IMR-90 (cell line): Measurements from ENCODE around the gene PLEKHH2. TPM values are rescaled to one million over a fixed set of nuclear protein-coding genes. Genes with fewer than 3 reads are reported as not detected.

Source experiments
- ATAC-seq: fragments of 200-7000 bp; cut with Tn5 transposase; 2 replicates; pipeline ENCODE4 v1.9.1; 2020; ENCODE audit warnings: low read depth, mild to moderate bottlenecking, moderate library complexity
- BruUV-seq: library from RNA; stranded (reverse); fragments of 400-500 nt; replicated peaks from 2 replicates; lab custom pipeline; 2021; lab: Mats Ljungman, UMichigan
- CTCF ChIA-PET: fragments of 300-600 bp; formaldehyde crosslinking; extraction: SDS; loops from one replicate; lab custom pipeline; 2021; ENCODE audit warnings: antibody characterized with exemption; lab: Yijun Ruan, JAX
- POLR2A ChIA-PET: fragments of 300-600 bp; sonication (Branson Sonifier 250); formaldehyde crosslinking; loops from one replicate; lab custom pipeline; 2022; ENCODE audit warnings: antibody characterized with exemption; ENCODE audit not compliant: unreplicated experiment; lab: Charles Lee
- DNase-seq: peaks from one replicate; pipeline ENCODE4 v3.0.0; 2013
- H2AFZ ChIP-seq: replicated peaks from 2 replicates; pipeline ENCODE3; 2013; ENCODE audit warnings: low read length, mild to moderate bottlenecking; ENCODE audit not compliant: poor library complexity
- H2AK5ac ChIP-seq: 2 replicates; pipeline ENCODE4 v1.6.1; 2013; ENCODE audit warnings: low read depth, low read length, inconsistent platforms
- H2AK9ac ChIP-seq: replicated peaks from 2 replicates; pipeline ENCODE3; 2013; ENCODE audit warnings: mild to moderate bottlenecking, low read depth, low read length, moderate library complexity; ENCODE audit not compliant: poor library complexity
- H2BK120ac ChIP-seq: 2 replicates; pipeline ENCODE4 v1.6.1; 2013; ENCODE audit warnings: low read depth, low read length, inconsistent platforms
- H2BK15ac ChIP-seq: 3 replicates; pipeline ENCODE4 v1.6.1; 2013; ENCODE audit warnings: low read depth, low read length, inconsistent platforms
- H2BK20ac ChIP-seq: 2 replicates; pipeline ENCODE4 v1.6.1; 2013; ENCODE audit warnings: low read depth, mild to moderate bottlenecking, inconsistent platforms, low read length, moderate library complexity
- H2BK5ac ChIP-seq: 2 replicates; pipeline ENCODE4 v1.6.1; 2013; ENCODE audit warnings: mild to moderate bottlenecking, low read depth, low read length, inconsistent platforms; ENCODE audit not compliant: poor library complexity, severe bottlenecking
- H3K14ac ChIP-seq: replicated peaks from 2 replicates; pipeline ENCODE4 v1.6.1; 2013; ENCODE audit warnings: low read depth, low read length, inconsistent platforms
- H3K18ac ChIP-seq: 2 replicates; pipeline ENCODE4 v1.6.1; 2013; ENCODE audit warnings: low read depth, low read length, control low read depth
- H3K23ac ChIP-seq: 2 replicates; pipeline ENCODE4 v1.6.1; 2013; ENCODE audit warnings: low read depth, low read length, inconsistent platforms
- H3K27ac ChIP-seq: 2 replicates; pipeline ENCODE4 v1.5.1; 2013; ENCODE audit warnings: mild to moderate bottlenecking, control low read depth, low read length; ENCODE audit not compliant: insufficient read depth
- H3K27me3 ChIP-seq: 2 replicates; pipeline ENCODE4 v1.6.1; 2013; ENCODE audit warnings: low read length; ENCODE audit not compliant: control insufficient read depth, insufficient read depth
- H3K36me3 ChIP-seq: 2 replicates; pipeline ENCODE4 v1.6.1; 2013; ENCODE audit warnings: low read length, mixed read lengths; ENCODE audit not compliant: control insufficient read depth, insufficient read depth
- H3K4ac ChIP-seq: 2 replicates; pipeline ENCODE4 v1.6.1; 2013; ENCODE audit warnings: low read depth, low read length, inconsistent platforms
- H3K4me1 ChIP-seq: 2 replicates; pipeline ENCODE4 v1.6.1; 2013; ENCODE audit warnings: low read length, mixed read lengths; ENCODE audit not compliant: control insufficient read depth, insufficient read depth
- H3K4me2 ChIP-seq: 2 replicates; pipeline ENCODE4 v1.6.1; 2013; ENCODE audit warnings: low read depth, mild to moderate bottlenecking, control low read depth, low read length, moderate library complexity
- H3K4me3 ChIP-seq: 2 replicates; pipeline ENCODE4 v1.5.1; 2013; ENCODE audit warnings: low read depth, mild to moderate bottlenecking, control low read depth, low read length, moderate library complexity; ENCODE audit not compliant: insufficient read depth
- H3K56ac ChIP-seq: 2 replicates; pipeline ENCODE4 v1.6.1; 2013; ENCODE audit warnings: low read length, inconsistent platforms; ENCODE audit not compliant: insufficient read depth; ENCODE audit errors: extremely low read depth
- H3K79me1 ChIP-seq, 2 experiments: 2 replicates each; pipeline ENCODE4 v1.6.1; 2013; ENCODE audit warnings: low read length in 2 of 2, inconsistent platforms in 1 of 2, low read depth in 1 of 2
- H3K9ac ChIP-seq: 2 replicates; pipeline ENCODE4 v1.6.1; 2013; ENCODE audit warnings: low read depth, low read length, control low read depth
- H3K9me1 ChIP-seq: 2 replicates; pipeline ENCODE4 v1.6.1; 2013; ENCODE audit warnings: low read length, inconsistent platforms; ENCODE audit not compliant: insufficient read depth
- H3K9me3 ChIP-seq: 2 replicates; pipeline ENCODE4 v1.6.1; 2013; ENCODE audit warnings: low read length; ENCODE audit not compliant: control insufficient read depth, insufficient read depth
- H4K20me1 ChIP-seq: 2 replicates; pipeline ENCODE4 v1.6.1; 2013; ENCODE audit warnings: low read length, inconsistent platforms; ENCODE audit not compliant: insufficient read depth
- H4K5ac ChIP-seq: 2 replicates; pipeline ENCODE4 v1.6.1; 2013; ENCODE audit warnings: mild to moderate bottlenecking, low read depth, low read length, control low read depth
- H4K8ac ChIP-seq, 2 experiments: 2 replicates each; pipeline ENCODE4 v1.6.1; 2013; ENCODE audit warnings: low read depth in 2 of 2, low read length in 2 of 2, control low read depth in 1 of 2, inconsistent platforms in 1 of 2
- H4K91ac ChIP-seq: 2 replicates; pipeline ENCODE4 v1.6.1; 2013; ENCODE audit warnings: low read depth, low read length, inconsistent platforms; ENCODE audit not compliant: insufficient read depth
- BHLHE40 ChIP-seq: fragments of 150-350 bp; IDR thresholded peaks from 2 replicates; pipeline ENCODE4 v1.6.1; 2016; ENCODE audit warnings: mild to moderate bottlenecking, low read depth, low read length
- CEBPB ChIP-seq: IDR thresholded peaks from 2 replicates; pipeline ENCODE4 v1.6.1; 2012; ENCODE audit warnings: low read depth, low read length, improper control_type of control experiment
- CHD1 ChIP-seq: IDR thresholded peaks from 2 replicates; pipeline ENCODE4 v1.6.1; 2012; ENCODE audit warnings: low read depth, low read length, improper control_type of control experiment
- CTCF ChIP-seq: conservative IDR thresholded peaks from 2 replicates; pipeline ENCODE4 v1.5.1; 2012; ENCODE audit warnings: mild to moderate bottlenecking, low read depth, low read length, improper control_type of control experiment
- ELK1 ChIP-seq: fragments of 150-350 bp; IDR thresholded peaks from 2 replicates; pipeline ENCODE4 v1.6.1; 2016; ENCODE audit warnings: low read depth, mild to moderate bottlenecking, low read length, moderate library complexity, borderline replicate concordance
- FOS ChIP-seq: fragments of 150-350 bp; IDR thresholded peaks from 2 replicates; pipeline ENCODE4 v1.6.1; 2016; ENCODE audit warnings: low read depth, low read length
- MAFK ChIP-seq: IDR thresholded peaks from 2 replicates; pipeline ENCODE4 v1.6.1; 2012; ENCODE audit warnings: low read depth, low read length, improper control_type of control experiment
- MAZ ChIP-seq: IDR thresholded peaks from 2 replicates; pipeline ENCODE4 v1.6.1; 2012; ENCODE audit warnings: low read depth, mild to moderate bottlenecking, low read length, improper control_type of control experiment, moderate library complexity, borderline replicate concordance
- MXI1 ChIP-seq: IDR thresholded peaks from 2 replicates; pipeline ENCODE4 v1.6.1; 2012; ENCODE audit warnings: low read depth, mild to moderate bottlenecking, low read length, moderate library complexity, borderline replicate concordance
- NFE2L2 ChIP-seq: fragments of 150-350 bp; IDR thresholded peaks from 2 replicates; pipeline ENCODE4 v1.6.1; 2016; ENCODE audit warnings: low read depth, mild to moderate bottlenecking, low read length
- POLR2A ChIP-seq: IDR thresholded peaks from 2 replicates; pipeline ENCODE4 v1.6.1; 2012; ENCODE audit warnings: mild to moderate bottlenecking, low read depth, low read length
- RAD21 ChIP-seq: IDR thresholded peaks from 2 replicates; pipeline ENCODE4 v1.6.1; 2012; ENCODE audit warnings: low read length, improper control_type of control experiment
- RCOR1 ChIP-seq: IDR thresholded peaks from 2 replicates; pipeline ENCODE4 v1.6.1; 2012; ENCODE audit warnings: mild to moderate bottlenecking, low read length, improper control_type of control experiment; ENCODE audit not compliant: insufficient replicate concordance
- RFX5 ChIP-seq: IDR thresholded peaks from 2 replicates; pipeline ENCODE4 v1.8.0; 2012; ENCODE audit warnings: low read depth, mild to moderate bottlenecking, low read length, moderate library complexity
- SMC3 ChIP-seq: fragments of 150-350 bp; IDR thresholded peaks from 2 replicates; pipeline ENCODE4 v1.6.1; 2016; ENCODE audit warnings: low read depth, mild to moderate bottlenecking, antibody characterized with exemption, low read length, moderate library complexity
- WGBS, 2 experiments: methylation state at CpG; one replicate each; pipeline versions ENCODE4 v1.1.5 to v1.1.7; 2013; ENCODE audit warnings: missing lambda C conversion rate in 2 of 2; ENCODE audit not compliant: insufficient read length in 1 of 2; ENCODE audit errors: extremely low coverage in 2 of 2; 5-methylcytosine and 5-hydroxymethylcytosine counted together
- dilution Hi-C: fragments of 300-500 bp; cut with HindIII; formaldehyde crosslinking; loops from one replicate; pipeline ENCODE4 v1.14.3; 2018; ENCODE audit warnings: low sequenced_read_pairs; ENCODE audit not compliant: unreplicated experiment
- in situ Hi-C: fragments of 300-500 bp; cut with MboI; formaldehyde crosslinking; loops from 3 replicates; pipeline ENCODE4 v1.14.3; 2019; ENCODE audit warnings: low sequenced_read_pairs, inconsistent platforms, mixed read lengths
- intact Hi-C: fragments of 100-400 bp; cut with micrococcal nuclease; formaldehyde crosslinking; loops from 2 replicates; pipeline ENCODE4 v1.10.0; 2022
- polyA plus RNA-seq, 3 experiments: library from polyadenylated mRNA; depleted of rRNA; stranded (reverse); fragments of >200 nt; gene quantifications; 2 replicates each; pipeline ENCODE4 v1.2.3, GENCODE V29; 2012; ENCODE audit warnings: low replicate concordance in 1 of 3
- total RNA-seq: library from RNA; depleted of rRNA; stranded (reverse); fragments of >200 nt; gene quantifications from 2 replicates; pipeline ENCODE4 v1.2.3, GENCODE V29; 2012
- TF ChIP-seq, protein P1 (sequence below): fragments of 150-350 bp; IDR thresholded peaks from 2 replicates; pipeline ENCODE4 v1.6.1; 2017; ENCODE audit warnings: mild to moderate bottlenecking, antibody characterized with exemption, low read length, low read depth

PLEKHH2 gene
- total and polyA plus RNA-seq, 2 of the 4 experiments (the other 2 are of a cell fraction), result 2.0 to 3.3 TPM

GRCh38 chr2:43762286-43762685, 125.2 kb downstream of the PLEKHH2 start:
- Histone ChIP-seq H3K18ac (no peak overlapping the region), H3K36me3 (peaks cover 3% of the 10 kb centered on the region), H3K4me1 (peaks cover 6% of the 10 kb centered on the region), H3K9me1 (no peaks in the 10 kb centered on the region; the same call in 1 of the 2 replicates), H3K14ac (no peak overlapping the region), H3K9ac (no peak overlapping the region), H3K56ac (no peak overlapping the region), H3K27ac (no peak overlapping the region), H4K8ac (no peak overlapping the region), H3K4ac (no peak overlapping the region), H3K4me3 (no peak overlapping the region), H3K23ac (no peak overlapping the region), H2AK9ac (no peak overlapping the region), H4K20me1 (no peaks in the 10 kb centered on the region), H3K27me3 (no peaks in the 10 kb centered on the region), H2BK5ac (no peak overlapping the region), H3K9me3 (no peaks in the 10 kb centered on the region), H2AFZ (no peak overlapping the region), H3K79me1 (no peaks in the 10 kb centered on the region), H2BK15ac (no peak overlapping the region), H2BK20ac (no peak overlapping the region), H2BK120ac (no peak overlapping the region), H4K5ac (no peak overlapping the region), H3K4me2 (no peak overlapping the region), H2AK5ac (no peak overlapping the region), H4K91ac (no peak overlapping the region)
- ATAC-seq, result no peak; the same call in 1 of the 2 replicates
- WGBS, 2 experiments, result no CpG with 5 or more reads among the region's 3 CpGs
- intact Hi-C loops, result no loop called here
- dilution Hi-C loops, result no loop called here
- BruUV-seq, result no TSS peak
- peak; percentile 41 for DNase-seq
- ChIA-PET POLR2A (no interaction called here), CTCF (interaction anchor here (0.8 kb wide), 1 partner anchor 12 kb away, joined by 4 read pairs; the partner anchor contains the start of gene DYNC2LI1)
- in situ Hi-C loops, result no loop called here
- no peak for TF ChIP-seq RFX5
- TF ChIP-seq ELK1, result no peak
- no peak for TF ChIP-seq CTCF
- no peak for TF ChIP-seq MAFK
- TF ChIP-seq RCOR1, result no peak
- TF ChIP-seq, protein P1, sequence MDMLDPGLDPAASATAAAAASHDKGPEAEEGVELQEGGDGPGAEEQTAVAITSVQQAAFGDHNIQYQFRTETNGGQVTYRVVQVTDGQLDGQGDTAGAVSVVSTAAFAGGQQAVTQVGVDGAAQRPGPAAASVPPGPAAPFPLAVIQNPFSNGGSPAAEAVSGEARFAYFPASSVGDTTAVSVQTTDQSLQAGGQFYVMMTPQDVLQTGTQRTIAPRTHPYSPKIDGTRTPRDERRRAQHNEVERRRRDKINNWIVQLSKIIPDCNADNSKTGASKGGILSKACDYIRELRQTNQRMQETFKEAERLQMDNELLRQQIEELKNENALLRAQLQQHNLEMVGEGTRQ, result no peak
- TF ChIP-seq CHD1, result no peak
- TF ChIP-seq MAZ, result no peak
- TF ChIP-seq CEBPB, result no peak
- no peak for TF ChIP-seq SMC3
- TF ChIP-seq POLR2A, result no peak
- no peak for TF ChIP-seq FOS
- no peak for TF ChIP-seq MXI1
- TF ChIP-seq BHLHE40, result no peak
- no peak for TF ChIP-seq NFE2L2
- TF ChIP-seq RAD21, result no peak
